ENCODE data around the gene LENG1. TPM values are rescaled to one million over a fixed set of nuclear protein-coding genes. Genes with fewer than 3 reads are reported as not detected.
"Not testable (repeated sequence)": the region's sequence is repeated elsewhere in the genome, so short reads cannot be mapped to it uniquely, and the experiment has no call there.

LENG1 gene
- 1 to 10 TPM; 2.8 to 3.8 TPM for total RNA-seq

DNA sequence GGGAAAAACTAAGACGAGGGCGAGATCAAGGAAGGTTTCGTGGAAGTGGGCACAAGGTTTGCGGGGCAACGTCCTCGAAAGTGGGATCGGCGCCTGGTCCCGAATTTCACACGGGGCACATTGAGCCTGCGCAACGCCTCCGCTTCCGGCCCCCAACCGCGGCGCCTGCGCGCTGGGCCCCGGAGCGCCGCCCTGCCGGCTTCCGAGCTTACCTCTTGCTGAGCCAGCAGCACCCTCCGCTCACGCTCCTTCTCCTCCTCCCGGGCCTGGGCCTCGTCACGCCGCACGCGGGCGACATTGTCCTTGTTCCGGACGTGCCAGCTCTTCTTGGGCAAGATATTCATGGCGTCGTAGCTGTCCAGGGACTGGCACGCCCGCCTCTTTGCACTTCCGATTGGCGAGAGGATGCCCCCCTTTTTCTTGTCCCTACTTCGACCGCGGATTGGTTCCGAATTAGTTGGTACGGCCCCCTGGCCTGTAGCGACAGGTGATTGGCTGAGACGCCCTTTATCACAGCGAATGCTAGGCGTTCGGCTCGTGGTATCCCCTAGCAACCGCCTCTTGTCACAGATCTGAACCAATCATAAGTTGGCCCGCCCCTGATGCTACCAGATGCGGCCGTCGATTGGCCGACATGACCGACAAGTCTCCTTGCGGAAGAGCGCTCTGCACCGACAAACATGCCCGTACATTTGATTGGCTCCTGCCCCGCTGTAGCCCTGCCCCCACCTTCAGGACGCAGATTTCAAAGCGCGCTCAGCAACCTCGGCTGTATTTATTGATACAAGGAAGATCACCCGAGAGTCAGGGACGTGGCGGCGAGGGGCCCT, at the start of gene LENG1:
LENG1 (minus strand) TSS at position 370 of the 830 bp plus-strand sequence; CDS start at position 344, 26 bp downstream.
- peak within 1 kb of the TSS; percentile 95 for H3K4me3 Mint-ChIP-seq
- peaks cover 26% of the 10 kb centered on the region for H3K4me1 Mint-ChIP-seq
- no peaks in the 10 kb centered on the region for H3K27me3 Mint-ChIP-seq
- H3K36me3 Mint-ChIP-seq (ENCODE audit: low read depth) = peaks cover 45% of the 10 kb centered on the region
- ATAC-seq (replicated peaks) = peak; percentile 95
- H3K9me3 Mint-ChIP-seq = no peaks in the 10 kb centered on the region
- H3K27ac Mint-ChIP-seq = peak within 1 kb of the TSS; percentile 97

DNA sequence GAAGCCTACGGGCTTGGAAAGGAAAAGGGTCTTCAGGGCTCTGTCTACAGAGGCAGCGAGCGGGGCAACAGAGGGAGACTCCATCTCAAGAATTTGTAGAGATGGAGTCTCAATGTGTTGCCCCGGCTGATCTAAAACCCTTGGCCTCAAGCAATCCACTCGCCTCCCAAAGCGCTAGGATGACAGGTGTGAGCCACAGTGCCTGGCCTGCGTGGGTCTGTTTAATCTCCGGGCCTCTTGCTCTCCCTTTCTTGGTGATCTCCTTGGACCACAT, 49.2 kb upstream of the LENG1 start:
- ATAC-seq (replicated peaks) = no peak
- Mint-ChIP-seq H3K9me3 (no peaks in the 10 kb centered on the region), H3K27ac (peak overlapping the region; percentile 73), H3K4me1 (peaks cover 41% of the 10 kb centered on the region), H3K4me3 (peak overlapping the region; percentile 91), H3K36me3 (ENCODE audit: low read depth) (peaks cover 88% of the 10 kb centered on the region), H3K27me3 (no peaks in the 10 kb centered on the region)

DNA sequence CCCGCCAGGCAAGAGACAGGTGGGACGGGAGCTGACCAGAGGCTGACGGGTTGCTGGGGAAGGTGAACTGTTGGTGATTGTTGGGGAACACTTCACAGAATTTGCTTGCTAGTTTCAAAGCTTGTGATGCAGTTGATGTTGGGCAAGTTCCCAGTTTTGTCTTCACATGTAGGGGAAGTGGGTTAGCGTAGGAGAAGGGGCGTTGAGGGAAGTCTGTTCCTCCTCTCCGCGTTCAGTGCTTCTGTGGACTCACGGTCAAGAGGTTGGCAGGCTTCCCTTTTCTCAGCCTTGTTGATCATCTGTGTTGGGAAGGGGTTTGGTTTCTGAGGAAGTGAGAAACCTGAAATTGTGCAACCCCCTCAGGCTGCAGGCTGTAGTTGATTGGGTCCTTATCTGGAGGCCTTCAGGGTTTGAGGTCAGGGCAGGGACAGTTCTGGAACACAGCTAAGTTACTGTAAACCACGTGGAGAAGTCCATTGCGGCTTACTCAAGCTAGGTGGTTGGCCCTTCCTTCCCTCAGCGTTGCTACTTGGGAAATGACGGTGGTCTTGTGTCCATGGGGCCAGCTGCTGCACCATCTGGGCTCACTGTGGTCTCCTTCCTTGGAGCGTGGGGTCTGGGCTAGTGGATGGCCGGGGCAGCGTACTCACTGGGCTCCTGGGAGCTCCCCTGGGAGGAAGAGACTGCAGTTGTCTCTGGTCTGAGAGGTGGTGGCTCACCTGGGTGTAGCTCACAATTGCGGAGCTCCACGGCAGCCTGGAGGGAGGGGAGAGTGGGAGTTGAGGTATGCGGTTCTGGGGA, 48.7 kb upstream of the LENG1 start:
- peak overlapping the region; percentile 91 for H3K4me3 Mint-ChIP-seq
- no peaks in the 10 kb centered on the region for H3K27me3 Mint-ChIP-seq
- H3K36me3 Mint-ChIP-seq (ENCODE audit: low read depth) = peaks cover 91% of the 10 kb centered on the region
- no peaks in the 10 kb centered on the region for H3K9me3 Mint-ChIP-seq
- H3K4me1 Mint-ChIP-seq = peaks cover 45% of the 10 kb centered on the region
- peak overlapping the region; percentile 73 for H3K27ac Mint-ChIP-seq
- ATAC-seq (replicated peaks) = peak; percentile 5

DNA sequence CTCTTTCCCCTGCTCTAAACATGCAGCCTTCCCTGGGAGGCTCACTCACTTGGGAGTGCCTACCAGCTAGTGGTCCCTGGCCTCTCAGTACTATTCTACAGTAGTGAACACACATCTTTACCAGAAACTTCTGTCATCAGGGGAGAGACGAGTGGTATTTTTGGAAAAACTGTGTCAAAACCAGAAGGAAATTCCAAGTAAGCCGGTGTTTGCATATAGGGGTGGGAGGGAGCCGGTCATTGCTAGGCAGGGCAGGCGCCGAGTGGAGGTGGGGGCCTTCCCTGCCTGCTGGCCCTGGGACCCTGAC, 48.1 kb upstream of the LENG1 start:
- Mint-ChIP-seq H3K9me3 (no peaks in the 10 kb centered on the region), H3K4me1 (peaks cover 50% of the 10 kb centered on the region), H3K4me3 (peak overlapping the region; percentile 91), H3K36me3 (ENCODE audit: low read depth) (peaks cover 91% of the 10 kb centered on the region), H3K27me3 (no peaks in the 10 kb centered on the region), H3K27ac (peak overlapping the region; percentile 73)
- peak; percentile 23 for ATAC-seq (replicated peaks)

DNA sequence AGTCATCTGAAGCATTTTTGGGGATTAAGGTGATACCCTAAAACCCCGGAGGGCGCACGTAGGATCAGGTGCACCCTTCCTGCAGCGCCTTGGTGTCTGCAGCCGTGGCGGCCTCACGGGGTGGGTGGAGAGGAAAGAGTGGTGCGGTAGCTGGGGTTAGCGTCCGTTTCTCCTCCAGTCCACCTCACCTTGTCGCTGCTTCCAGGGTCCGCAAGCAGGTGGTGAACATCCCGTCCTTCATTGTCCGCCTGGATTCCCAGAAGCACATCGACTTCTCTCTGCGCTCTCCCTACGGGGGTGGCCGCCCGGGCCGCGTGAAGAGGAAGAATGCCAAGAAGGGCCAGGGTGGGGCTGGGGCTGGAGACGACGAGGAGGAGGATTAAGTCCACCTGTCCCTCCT, 47.7 kb upstream of the LENG1 start:
- H3K36me3 Mint-ChIP-seq (ENCODE audit: low read depth) = peaks cover 91% of the 10 kb centered on the region
- H3K27ac Mint-ChIP-seq = peak overlapping the region; percentile 73
- H3K4me1 Mint-ChIP-seq = peaks cover 53% of the 10 kb centered on the region
- not testable (repeated sequence) for H3K27me3 Mint-ChIP-seq; H3K9me3 Mint-ChIP-seq; ATAC-seq (replicated peaks)
- H3K4me3 Mint-ChIP-seq = peak overlapping the region; percentile 91

DNA sequence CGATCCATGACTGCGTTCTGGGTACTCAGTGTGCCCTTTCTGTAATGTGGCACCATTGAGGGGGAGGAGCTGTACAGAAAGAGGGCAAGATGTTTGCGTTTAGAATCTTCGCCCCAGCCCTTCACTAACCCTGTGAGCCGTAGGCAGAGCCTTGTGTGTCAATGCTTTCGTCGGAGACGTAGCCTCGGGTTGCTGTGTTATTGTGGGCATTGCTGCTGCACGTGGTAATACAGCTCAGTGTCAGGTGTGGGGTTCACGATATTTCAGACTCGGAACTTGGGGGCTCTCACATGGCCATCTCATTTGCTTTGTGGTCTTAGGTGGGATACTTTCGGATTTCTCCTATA, 47.3 kb upstream of the LENG1 start:
- Mint-ChIP-seq H3K9me3 (no peaks in the 10 kb centered on the region), H3K27ac (peak overlapping the region; percentile 73), H3K27me3 (no peaks in the 10 kb centered on the region), H3K4me1 (peaks cover 53% of the 10 kb centered on the region), H3K4me3 (peak overlapping the region; percentile 91), H3K36me3 (ENCODE audit: low read depth) (peaks cover 92% of the 10 kb centered on the region)
- no peak for ATAC-seq (replicated peaks)

DNA sequence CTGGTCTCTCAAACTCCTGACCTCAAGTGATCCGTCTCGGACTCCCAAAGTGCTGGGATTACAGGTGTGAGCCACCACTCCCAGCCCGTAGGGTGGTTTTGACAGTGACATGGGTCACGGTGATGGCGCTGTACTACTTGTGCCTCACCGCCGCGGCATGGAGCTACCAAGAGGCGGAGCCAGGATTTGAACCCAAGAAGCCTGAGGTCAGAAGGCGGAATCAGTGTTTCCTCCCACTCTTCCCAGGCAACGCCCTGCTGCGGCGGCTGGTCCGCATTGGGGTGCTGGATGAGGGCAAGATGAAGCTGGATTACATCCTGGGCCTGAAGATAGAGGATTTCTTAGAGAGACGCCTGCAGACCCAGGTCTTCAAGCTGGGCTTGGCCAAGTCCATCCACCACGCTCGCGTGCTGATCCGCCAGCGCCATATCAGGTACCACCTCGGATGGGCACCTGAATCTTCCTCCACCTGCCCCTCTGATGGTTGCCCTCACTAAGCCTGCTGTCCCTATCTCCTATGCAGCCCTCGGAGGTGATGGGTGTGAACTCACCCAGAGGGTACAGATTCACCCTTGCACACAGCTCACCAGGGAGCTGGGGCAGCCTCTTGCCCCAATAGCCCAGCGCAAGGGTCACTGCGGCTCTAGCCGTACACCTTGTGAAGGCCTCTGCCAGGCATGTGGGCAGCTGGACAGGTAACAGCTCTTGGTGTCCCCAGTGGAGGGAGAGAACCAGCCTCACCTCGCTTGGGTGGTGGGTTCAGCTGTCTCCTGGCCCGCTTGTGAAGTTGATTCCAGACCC, 46.7 kb upstream of the LENG1 start:
- peaks cover 51% of the 10 kb centered on the region for H3K4me1 Mint-ChIP-seq
- no peak for ATAC-seq (replicated peaks)
- no peaks in the 10 kb centered on the region for H3K27me3 Mint-ChIP-seq
- peaks cover 94% of the 10 kb centered on the region for H3K36me3 Mint-ChIP-seq (ENCODE audit: low read depth)
- H3K27ac Mint-ChIP-seq = no peak overlapping the region
- peak overlapping the region; percentile 91 for H3K4me3 Mint-ChIP-seq
- no peaks in the 10 kb centered on the region for H3K9me3 Mint-ChIP-seq

DNA sequence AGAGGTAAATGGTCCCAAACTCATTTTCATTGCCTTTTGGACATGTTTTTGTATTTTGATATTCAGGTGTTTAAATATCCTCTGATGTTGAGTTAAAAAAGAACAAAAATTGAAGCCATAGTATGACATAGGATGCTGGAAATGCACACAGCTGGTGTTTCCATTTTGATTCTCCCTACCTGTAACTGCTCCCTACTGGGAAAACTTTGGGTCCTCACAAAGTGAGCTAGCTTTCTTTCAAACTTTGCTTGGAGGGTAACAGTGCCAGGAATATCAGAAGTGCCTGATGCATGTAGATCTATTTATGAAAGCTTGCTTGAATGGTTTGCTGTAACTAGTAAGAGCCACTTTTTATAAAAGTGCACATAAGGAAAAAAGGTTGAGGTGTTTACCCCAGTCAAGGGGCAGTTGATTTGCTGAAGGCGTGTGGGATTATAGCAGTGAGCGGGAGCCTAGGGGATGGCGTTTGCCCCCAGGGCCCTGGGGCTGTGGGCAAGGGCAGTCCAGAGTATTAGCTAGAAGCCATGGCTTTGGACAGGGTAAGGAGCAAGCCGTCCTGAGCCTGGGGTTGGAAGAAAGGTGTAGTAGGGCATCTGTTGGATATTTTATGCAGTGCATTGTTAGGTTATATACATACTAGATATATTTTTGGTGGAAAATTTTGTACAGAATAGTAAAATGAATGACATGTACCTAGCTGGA, 45.4 kb upstream of the LENG1 start:
- peak overlapping the region; percentile 51 for H3K27ac Mint-ChIP-seq
- peaks cover 90% of the 10 kb centered on the region for H3K36me3 Mint-ChIP-seq (ENCODE audit: low read depth)
- H3K4me1 Mint-ChIP-seq = peaks cover 41% of the 10 kb centered on the region
- H3K4me3 Mint-ChIP-seq = peak overlapping the region; percentile 91
- ATAC-seq (replicated peaks) = no peak
- no peaks in the 10 kb centered on the region for H3K27me3 Mint-ChIP-seq
- no peaks in the 10 kb centered on the region for H3K9me3 Mint-ChIP-seq

DNA sequence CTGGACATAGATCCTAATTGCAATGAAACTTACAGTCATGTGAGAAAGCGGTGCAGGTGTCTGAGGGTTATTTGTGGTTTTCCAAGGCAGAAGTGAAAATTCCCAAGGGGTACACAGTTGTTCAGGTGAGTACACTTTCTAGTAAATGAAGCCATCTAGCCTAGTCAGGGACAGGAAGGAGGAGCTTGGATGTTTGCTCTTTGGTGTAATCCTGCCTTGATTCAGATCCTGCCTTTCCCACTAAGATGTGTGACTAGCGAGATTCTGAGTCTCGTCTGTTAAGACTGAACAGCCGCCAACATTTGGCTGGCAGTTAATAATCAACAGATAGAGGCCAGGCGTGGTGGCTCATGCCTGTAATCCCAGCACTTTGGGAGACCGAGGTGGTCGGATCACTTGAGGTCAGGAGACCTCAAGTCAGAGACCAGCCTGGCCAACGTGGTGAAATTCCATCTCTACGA, 43.7 kb upstream of the LENG1 start:
- H3K36me3 Mint-ChIP-seq (ENCODE audit: low read depth) = peaks cover 78% of the 10 kb centered on the region

DNA sequence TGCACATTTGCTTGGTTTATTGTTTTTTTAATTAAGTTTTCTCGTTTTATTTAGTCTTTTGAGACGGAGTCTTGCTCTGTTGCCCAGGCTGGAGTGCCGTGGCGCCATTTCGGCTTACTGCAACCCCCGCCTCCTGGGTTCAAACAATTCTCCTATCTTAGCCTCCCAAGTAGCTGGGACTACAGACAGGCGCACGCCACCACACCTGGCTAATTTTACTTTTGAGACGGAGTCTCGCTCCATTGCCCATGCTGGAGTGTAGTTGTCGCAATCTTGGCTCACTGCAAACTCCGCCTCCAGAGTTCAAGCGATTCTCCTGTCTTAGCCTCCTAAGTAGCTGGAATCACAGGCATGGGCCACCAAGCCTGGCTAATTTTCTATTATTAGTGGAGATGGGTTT, 42.5 kb upstream of the LENG1 start:
- no peaks in the 10 kb centered on the region for H3K27me3 Mint-ChIP-seq
- H3K4me3 Mint-ChIP-seq = peak overlapping the region; percentile 91
- H3K27ac Mint-ChIP-seq = peak overlapping the region; percentile 99
- no peaks in the 10 kb centered on the region for H3K9me3 Mint-ChIP-seq
- H3K4me1 Mint-ChIP-seq = peaks cover 22% of the 10 kb centered on the region
- H3K36me3 Mint-ChIP-seq (ENCODE audit: low read depth) = peaks cover 70% of the 10 kb centered on the region
- no peak for ATAC-seq (replicated peaks)

More for the DNA sequence above, 43.7 kb upstream of the LENG1 start:
- no peaks in the 10 kb centered on the region for H3K27me3 Mint-ChIP-seq
- no peak for ATAC-seq (replicated peaks)
- no peaks in the 10 kb centered on the region for H3K9me3 Mint-ChIP-seq
- H3K27ac Mint-ChIP-seq = peak overlapping the region; percentile 99
- H3K4me1 Mint-ChIP-seq = peaks cover 33% of the 10 kb centered on the region
- H3K4me3 Mint-ChIP-seq = peak overlapping the region; percentile 91

DNA sequence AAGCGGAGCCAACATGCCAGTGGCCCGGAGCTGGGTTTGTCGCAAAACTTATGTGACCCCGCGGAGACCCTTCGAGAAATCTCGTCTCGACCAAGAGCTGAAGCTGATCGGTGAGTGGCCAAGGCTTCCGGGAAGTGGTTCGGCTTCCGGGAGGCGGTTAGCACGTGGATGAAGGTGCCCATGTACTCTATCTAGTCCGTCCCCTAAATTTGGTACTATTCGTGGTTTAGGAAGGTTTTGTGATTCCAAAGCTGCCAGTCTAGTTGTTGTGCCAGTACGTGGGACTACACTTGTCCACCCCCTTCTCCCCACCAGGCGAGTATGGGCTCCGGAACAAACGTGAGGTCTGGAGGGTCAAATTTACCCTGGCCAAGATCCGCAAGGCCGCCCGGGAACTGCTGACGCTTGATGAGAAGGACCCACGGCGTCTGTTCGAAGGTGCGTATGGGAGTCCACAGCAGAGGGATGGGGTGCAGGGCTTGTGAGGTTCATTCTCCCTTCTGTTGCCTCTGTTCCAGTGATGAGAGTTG, 41.7 kb upstream of the LENG1 start:
- Mint-ChIP-seq H3K4me1 (peaks cover 22% of the 10 kb centered on the region), H3K36me3 (ENCODE audit: low read depth) (peaks cover 64% of the 10 kb centered on the region), H3K27me3 (no peaks in the 10 kb centered on the region), H3K9me3 (no peaks in the 10 kb centered on the region), H3K27ac (peak overlapping the region; percentile 99), H3K4me3 (peak overlapping the region; percentile 91)
- no peak for ATAC-seq (replicated peaks)

DNA sequence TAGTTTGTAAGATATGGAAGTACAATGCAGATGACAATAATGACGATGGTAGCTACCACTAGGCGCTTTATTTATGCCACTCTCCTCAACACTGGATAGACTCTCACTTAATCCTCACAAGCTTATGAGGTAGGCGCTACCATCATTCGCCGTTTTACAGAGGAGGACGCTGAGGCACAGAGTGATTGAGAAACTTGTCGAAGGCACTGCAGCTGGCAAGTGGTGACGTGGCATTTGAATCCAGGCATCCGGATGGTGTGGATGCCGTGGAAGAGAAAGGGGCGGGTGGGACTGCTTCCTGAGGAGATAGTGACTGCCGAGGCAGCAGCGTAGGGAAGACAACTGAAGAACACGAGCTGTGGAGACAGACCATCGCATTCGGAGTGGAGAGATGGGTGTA, 39.9 kb upstream of the LENG1 start:
- ATAC-seq (replicated peaks) = no peak
- peak overlapping the region; percentile 91 for H3K4me3 Mint-ChIP-seq
- no peaks in the 10 kb centered on the region for H3K27me3 Mint-ChIP-seq
- H3K9me3 Mint-ChIP-seq = no peaks in the 10 kb centered on the region
- peaks cover 11% of the 10 kb centered on the region for H3K4me1 Mint-ChIP-seq
- peaks cover 61% of the 10 kb centered on the region for H3K36me3 Mint-ChIP-seq (ENCODE audit: low read depth)
- peak overlapping the region; percentile 99 for H3K27ac Mint-ChIP-seq

DNA sequence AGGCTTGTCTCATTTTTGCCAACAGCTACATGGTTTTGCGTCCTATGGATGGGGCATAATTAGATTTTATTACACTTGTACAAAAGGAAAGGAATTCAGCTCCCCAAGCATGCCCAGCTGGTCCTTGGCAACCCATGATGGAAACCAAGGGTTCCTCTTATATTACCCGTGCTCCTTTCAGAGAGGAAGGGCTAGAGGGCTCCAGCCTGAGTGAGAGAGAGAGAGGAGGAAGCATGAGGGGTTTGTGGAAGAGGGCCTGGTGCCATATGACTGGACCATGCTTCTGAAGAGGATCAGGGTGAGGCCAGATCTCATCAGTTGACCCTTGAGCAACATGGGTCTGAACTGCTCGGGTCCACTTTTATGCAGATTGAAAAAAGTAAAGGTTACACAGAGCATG, 37.6 kb upstream of the LENG1 start:
- Mint-ChIP-seq H3K4me3 (no peak overlapping the region), H3K27me3 (no peaks in the 10 kb centered on the region), H3K9me3 (no peaks in the 10 kb centered on the region), H3K27ac (no peak overlapping the region), H3K36me3 (ENCODE audit: low read depth) (peaks cover 59% of the 10 kb centered on the region), H3K4me1 (no peaks in the 10 kb centered on the region)
- ATAC-seq (replicated peaks) = no peak

DNA sequence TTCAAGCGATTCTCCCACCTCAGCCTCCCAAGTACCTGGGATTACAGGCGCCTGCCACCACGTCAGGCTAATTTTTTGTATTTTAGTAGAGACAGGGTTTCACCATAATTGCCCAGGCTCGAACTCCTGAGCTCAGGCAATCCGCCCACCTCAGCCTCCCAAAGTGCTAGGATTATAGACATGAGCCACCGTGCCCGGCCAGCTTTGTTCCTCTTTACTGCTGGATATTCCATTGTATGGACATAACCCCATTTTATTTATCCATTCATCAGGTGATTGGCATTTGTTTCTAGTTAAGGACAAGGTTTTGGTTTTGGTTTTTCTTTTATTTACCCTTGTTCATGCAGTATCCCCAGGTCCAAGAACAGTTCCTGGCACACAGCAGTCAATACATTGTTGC, 37.0 kb upstream of the LENG1 start:
- Mint-ChIP-seq H3K27me3 (no peaks in the 10 kb centered on the region), H3K4me3 (no peak overlapping the region), H3K36me3 (ENCODE audit: low read depth) (peaks cover 59% of the 10 kb centered on the region), H3K27ac (no peak overlapping the region), H3K4me1 (peaks cover 6% of the 10 kb centered on the region), H3K9me3 (no peaks in the 10 kb centered on the region)
- ATAC-seq (replicated peaks) = no peak
